NCI-H446 treated with DMSO at 0.1 percent for 48 hours (cell line): ENCODE data around the gene TSPEAR.
A peak's percentile ranks its signal among the peaks of the same experiment; 100 is the strongest.

Experiments used
- DNase-seq: peaks from one replicate; lab custom pipeline; 2025; lab: John Stamatoyannopoulos, UW

The TSPEAR gene

GRCh38 chr21:44720170-44720569 is 8.8 kb upstream of the TSPEAR start:
- no peak for DNase-seq

- no peak for DNase-seq
Measured at GRCh38 chr21:44718571-44718970, 7.2 kb upstream of the TSPEAR start.

GRCh38 chr21:44718093-44718492 is 6.7 kb upstream of the TSPEAR start:
- no peak for DNase-seq

GRCh38 chr21:44716984-44717383 is 5.6 kb upstream of the TSPEAR start:
- peak; percentile 3 for DNase-seq

GRCh38 chr21:44714905-44715304 is 3.5 kb upstream of the TSPEAR start:
- DNase-seq: no peak

GRCh38 chr21:44713846-44714245 is 2.5 kb upstream of the TSPEAR start:
- no peak for DNase-seq

GRCh38 chr21:44713130-44713529 is 1.8 kb upstream of the TSPEAR start:
- DNase-seq: no peak

GRCh38 chr21:44712203-44713028 is 1.0 kb upstream of the TSPEAR start:
- no peak for DNase-seq

GRCh38 chr21:44710756-44711326 is 531 bp downstream of the TSPEAR start:
- no peak for DNase-seq

GRCh38 chr21:44710294-44710665 is 1.1 kb downstream of the TSPEAR start:
- no peak for DNase-seq

GRCh38 chr21:44709426-44710293 is 1.7 kb downstream of the TSPEAR start:
- DNase-seq: no peak

GRCh38 chr21:44708866-44709425 is 2.4 kb downstream of the TSPEAR start:
- no peak for DNase-seq

GRCh38 chr21:44708213-44708865 is 3.0 kb downstream of the TSPEAR start:
- no peak for DNase-seq

- no peak for DNase-seq
Measured at GRCh38 chr21:44706706-44707581, 4.4 kb downstream of the TSPEAR start.

- DNase-seq: no peak
Measured at GRCh38 chr21:44706026-44706705, 5.2 kb downstream of the TSPEAR start.

- no peak for DNase-seq
Measured at GRCh38 chr21:44704636-44705001, 6.8 kb downstream of the TSPEAR start.

GRCh38 chr21:44703731-44704635 is 7.4 kb downstream of the TSPEAR start:
- DNase-seq: no peak

GRCh38 chr21:44702973-44703730 is 8.2 kb downstream of the TSPEAR start:
- no peak for DNase-seq
